Activated naive CD8-positive, alpha-beta T cell (primary cell): Measurements from ENCODE around the gene BRMS1.
"Not testable (repeated sequence)": the region's sequence is repeated elsewhere in the genome, so short reads cannot be mapped to it uniquely, and the experiment has no call there.

Experiments used
- H3K27ac Mint-ChIP-seq: one replicate; pipeline ENCODE4 v1.8.0; 2021; ENCODE audit warnings: mixed read lengths
- H3K27me3 Mint-ChIP-seq: one replicate; pipeline ENCODE4 v1.8.0; 2021; ENCODE audit warnings: mixed read lengths
- H3K36me3 Mint-ChIP-seq: one replicate; pipeline ENCODE4 v1.8.0; 2021; ENCODE audit warnings: mixed read lengths
- H3K4me1 Mint-ChIP-seq: one replicate; pipeline ENCODE4 v1.8.0; 2021; ENCODE audit warnings: low read depth, mixed read lengths
- H3K4me3 Mint-ChIP-seq: one replicate; pipeline ENCODE4 v1.8.0; 2021; ENCODE audit warnings: mild to moderate bottlenecking, mixed read lengths
- H3K9me3 Mint-ChIP-seq: one replicate; pipeline ENCODE4 v1.8.0; 2021; ENCODE audit warnings: low read depth, mixed read lengths

Gene BRMS1

GRCh38 chr11:66366844-66367477, 22.1 kb upstream of the BRMS1 start:
- Mint-ChIP-seq H3K9me3 (no peaks in the 10 kb centered on the region), H3K4me3 (no peak overlapping the region), H3K36me3 (no peaks in the 10 kb centered on the region), H3K27me3 (no peaks in the 10 kb centered on the region), H3K4me1 (peaks cover 8% of the 10 kb centered on the region), H3K27ac (no peak overlapping the region)

- Mint-ChIP-seq H3K36me3 (no peaks in the 10 kb centered on the region), H3K4me1 (peaks cover 7% of the 10 kb centered on the region), H3K4me3 (no peak overlapping the region), H3K27ac (no peak overlapping the region), H3K9me3 (no peaks in the 10 kb centered on the region), H3K27me3 (no peaks in the 10 kb centered on the region)
Measured at GRCh38 chr11:66365711-66366619, 21.1 kb upstream of the BRMS1 start.

DNA sequence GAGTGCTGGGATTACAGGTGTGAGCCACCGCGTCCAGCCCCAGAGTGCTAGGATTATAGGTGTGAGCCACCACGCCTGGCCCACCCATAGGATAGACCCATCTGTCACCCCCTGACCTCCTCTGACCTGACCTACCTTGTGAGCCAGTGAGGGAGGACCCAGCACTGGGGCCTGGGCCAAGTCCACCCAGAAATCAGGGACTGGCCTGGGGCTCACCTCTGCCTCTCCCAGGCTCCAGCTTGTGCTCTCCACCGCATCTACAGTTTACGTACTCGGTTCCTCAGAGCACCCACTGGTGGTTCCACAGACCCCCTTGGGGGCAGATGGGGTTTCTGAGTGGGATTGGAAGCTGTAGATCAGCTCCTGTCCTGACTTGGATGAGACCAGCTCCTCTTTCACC, 20.3 kb upstream of the BRMS1 start:
- Mint-ChIP-seq H3K27me3 (no peaks in the 10 kb centered on the region), H3K27ac (no peak overlapping the region), H3K36me3 (no peaks in the 10 kb centered on the region), H3K4me3 (no peak overlapping the region), H3K4me1 (peaks cover 2% of the 10 kb centered on the region), H3K9me3 (no peaks in the 10 kb centered on the region)

DNA sequence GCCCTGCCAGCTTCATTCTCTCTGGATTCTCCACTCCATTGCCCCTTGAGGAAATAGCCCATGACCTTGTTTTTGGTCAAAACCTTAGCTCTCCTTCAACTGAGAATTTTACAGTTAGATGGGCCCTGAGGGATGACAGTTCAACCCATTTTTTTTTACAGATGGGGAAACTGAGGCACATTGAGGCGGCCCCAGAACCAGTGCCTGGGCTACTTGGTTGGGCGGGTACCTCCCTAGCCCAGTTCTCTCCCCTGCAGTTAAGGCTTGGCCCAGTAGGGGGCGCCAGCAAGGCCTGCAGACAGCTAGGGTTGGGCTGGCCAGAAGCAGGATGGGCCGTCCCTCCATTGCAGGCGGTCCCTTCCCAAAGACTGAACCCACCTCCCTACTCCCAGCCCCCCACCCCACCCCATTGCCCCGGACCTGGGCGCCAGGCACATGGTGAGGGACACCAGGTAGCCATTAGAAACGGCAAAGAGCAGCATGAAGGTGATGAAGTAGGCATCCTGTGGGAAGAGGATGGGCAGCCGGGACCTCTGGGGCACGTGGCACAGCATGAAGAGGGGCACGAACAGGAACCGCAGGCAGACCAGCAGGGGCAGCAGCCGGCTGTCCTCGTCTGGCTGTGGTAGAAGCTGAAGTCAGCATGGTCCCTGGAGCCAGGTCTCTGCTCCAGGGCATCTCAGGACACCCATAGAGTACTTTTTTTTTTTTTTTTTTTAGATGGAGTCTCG, 19.1 kb upstream of the BRMS1 start:
- no peaks in the 10 kb centered on the region for H3K4me1 Mint-ChIP-seq
- H3K36me3 Mint-ChIP-seq, result no peaks in the 10 kb centered on the region
- H3K4me3 Mint-ChIP-seq, result no peak overlapping the region
- H3K27me3 Mint-ChIP-seq, result no peaks in the 10 kb centered on the region
- H3K9me3 Mint-ChIP-seq, result no peaks in the 10 kb centered on the region
- no peak overlapping the region for H3K27ac Mint-ChIP-seq

DNA sequence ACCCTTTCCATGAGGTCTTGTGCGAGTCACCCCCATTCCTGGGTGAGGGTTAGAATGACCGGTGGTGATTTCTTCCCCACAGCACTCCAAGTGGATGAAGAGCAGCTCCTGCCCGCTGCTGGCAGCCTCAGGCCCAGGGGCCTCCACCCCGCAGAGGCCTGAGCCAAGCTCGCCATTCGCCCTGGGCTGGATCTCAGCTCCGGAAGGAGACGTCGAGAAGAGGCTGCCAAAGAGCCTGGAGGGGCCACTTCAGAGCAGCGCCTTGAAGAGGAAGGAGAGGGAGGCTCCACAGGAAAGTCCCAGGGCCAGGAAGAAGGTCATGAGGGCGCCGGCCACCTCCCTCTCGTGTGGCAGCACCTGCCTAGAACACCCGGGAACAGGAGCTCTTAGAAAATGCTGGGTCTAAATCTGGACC, 18.3 kb upstream of the BRMS1 start:
- no peak overlapping the region for H3K4me3 Mint-ChIP-seq
- no peaks in the 10 kb centered on the region for H3K4me1 Mint-ChIP-seq
- H3K27ac Mint-ChIP-seq, result no peak overlapping the region
- no peaks in the 10 kb centered on the region for H3K27me3 Mint-ChIP-seq
- no peaks in the 10 kb centered on the region for H3K9me3 Mint-ChIP-seq
- H3K36me3 Mint-ChIP-seq, result no peaks in the 10 kb centered on the region

- H3K9me3 Mint-ChIP-seq, result no peaks in the 10 kb centered on the region
- no peaks in the 10 kb centered on the region for H3K27me3 Mint-ChIP-seq
- H3K27ac Mint-ChIP-seq, result no peak overlapping the region
- no peaks in the 10 kb centered on the region for H3K4me1 Mint-ChIP-seq
- H3K36me3 Mint-ChIP-seq, result no peaks in the 10 kb centered on the region
- no peak overlapping the region for H3K4me3 Mint-ChIP-seq
Measured at GRCh38 chr11:66362481-66363147, 17.7 kb upstream of the BRMS1 start.

- Mint-ChIP-seq H3K9me3 (no peaks in the 10 kb centered on the region), H3K36me3 (no peaks in the 10 kb centered on the region), H3K27ac (no peak overlapping the region), H3K27me3 (no peaks in the 10 kb centered on the region), H3K4me3 (no peak overlapping the region), H3K4me1 (no peaks in the 10 kb centered on the region)
Measured at GRCh38 chr11:66361502-66361941, 16.6 kb upstream of the BRMS1 start.

GRCh38 chr11:66360406-66361073, 15.6 kb upstream of the BRMS1 start:
- Mint-ChIP-seq H3K4me1 (no peaks in the 10 kb centered on the region), H3K9me3 (no peaks in the 10 kb centered on the region), H3K27me3 (no peaks in the 10 kb centered on the region), H3K36me3 (no peaks in the 10 kb centered on the region), H3K4me3 (no peak overlapping the region), H3K27ac (no peak overlapping the region)

DNA sequence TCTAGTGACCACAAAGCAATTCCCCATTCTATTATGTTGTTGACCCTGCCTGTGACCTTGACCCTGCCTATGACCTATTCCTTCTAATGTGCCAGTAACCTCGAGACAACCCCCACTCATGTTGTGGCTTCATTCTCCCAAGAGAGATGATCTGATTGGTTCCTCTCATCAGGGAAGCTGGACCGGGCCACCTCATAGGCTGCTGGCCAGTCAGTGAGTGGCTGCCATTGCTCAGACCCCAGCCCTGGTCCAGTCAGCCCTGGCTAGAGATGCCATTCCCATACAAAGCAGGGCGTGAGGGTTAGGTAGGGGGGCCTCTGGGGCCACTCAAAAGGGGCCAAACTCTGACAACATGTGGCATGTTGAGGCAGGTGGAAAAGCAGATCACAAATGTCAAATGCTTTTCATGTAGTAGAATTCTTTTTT, 14.8 kb upstream of the BRMS1 start:
- Mint-ChIP-seq H3K36me3 (no peaks in the 10 kb centered on the region), H3K27ac (no peak overlapping the region), H3K9me3 (no peaks in the 10 kb centered on the region), H3K4me1 (no peaks in the 10 kb centered on the region), H3K27me3 (no peaks in the 10 kb centered on the region), H3K4me3 (no peak overlapping the region)

- not testable (repeated sequence) for H3K27me3 Mint-ChIP-seq, H3K4me3 Mint-ChIP-seq, H3K9me3 Mint-ChIP-seq, H3K36me3 Mint-ChIP-seq
- H3K4me1 Mint-ChIP-seq, result peaks cover 23% of the 10 kb centered on the region
- H3K27ac Mint-ChIP-seq, result peak overlapping the region; percentile 29
Measured at GRCh38 chr11:66350560-66351235, 5.8 kb upstream of the BRMS1 start.

GRCh38 chr11:66349084-66349386, 4.1 kb upstream of the BRMS1 start:
- Mint-ChIP-seq H3K4me3 (peak overlapping the region; percentile 93), H3K9me3 (no peaks in the 10 kb centered on the region), H3K27ac (no peak overlapping the region), H3K27me3 (no peaks in the 10 kb centered on the region), H3K36me3 (peaks cover 3% of the 10 kb centered on the region), H3K4me1 (peaks cover 34% of the 10 kb centered on the region)

DNA sequence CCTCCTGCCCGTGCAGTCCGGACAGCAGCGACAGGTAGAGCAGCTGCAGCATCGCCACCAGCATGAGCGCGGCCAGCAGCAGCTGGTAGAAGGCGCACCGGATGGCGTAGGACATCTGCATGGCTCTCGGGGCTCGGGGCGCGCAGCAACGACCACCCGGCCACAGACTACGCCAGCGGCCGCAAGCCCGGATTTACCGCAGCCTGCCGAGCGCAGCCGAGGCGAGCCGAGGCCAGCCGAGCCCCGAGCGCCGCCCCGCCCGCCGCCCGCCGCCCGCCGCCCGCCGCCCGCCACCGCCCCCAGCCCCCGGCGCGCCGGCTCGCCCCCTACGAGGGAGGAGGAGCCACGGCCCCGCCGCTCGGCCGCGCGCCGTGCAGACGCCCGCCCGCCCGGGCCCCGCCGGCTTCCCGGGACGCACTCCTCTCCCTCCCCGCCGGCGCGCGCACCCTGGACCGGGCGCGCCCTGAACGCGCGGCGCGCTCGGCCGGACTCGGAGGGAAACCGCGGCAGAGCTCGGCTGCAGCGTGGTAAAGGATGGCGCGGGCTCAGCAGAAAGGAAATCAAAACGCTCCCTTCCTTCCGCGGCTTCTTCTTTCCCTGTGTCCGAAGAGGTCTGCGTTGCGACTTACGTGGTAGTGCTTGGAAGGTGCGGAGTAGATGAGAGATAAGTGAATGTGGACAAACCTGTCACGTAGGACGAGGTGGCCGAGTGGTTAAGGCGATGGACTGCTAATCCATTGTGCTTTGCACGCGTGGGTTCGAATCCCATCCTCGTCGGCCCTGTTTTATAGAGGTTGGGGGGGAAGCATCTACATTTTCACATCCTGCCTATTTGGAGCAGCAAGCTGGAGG, 2.7 kb upstream of the BRMS1 start, which contains the start of gene B4GAT1:
TSS of gene B4GAT1 (minus strand) at position 205 of the 852 bp plus-strand sequence. CDS start at position 121, 84 bp downstream.
- Mint-ChIP-seq H3K36me3 (no peaks in the 10 kb centered on the region), H3K4me1 (peaks cover 47% of the 10 kb centered on the region), H3K4me3 (peak within 1 kb of the TSS; percentile 93), H3K9me3 (no peaks in the 10 kb centered on the region), H3K27ac (peak within 1 kb of the TSS; percentile 99), H3K27me3 (no peaks in the 10 kb centered on the region)
